Measurements from ENCODE around the gene CD200.

CD200 gene

GRCh38 chr3:112333381-112334317, 693 bp downstream of the CD200 start:
- peak in 1 of 2 experiments; percentile 10 for DNase-seq

- no peak for DNase-seq
Measured at GRCh38 chr3:112334691-112335433, 1.9 kb downstream of the CD200 start.

- DNase-seq = no peak
Measured at GRCh38 chr3:112335434-112335781, 2.5 kb downstream of the CD200 start.

DNA sequence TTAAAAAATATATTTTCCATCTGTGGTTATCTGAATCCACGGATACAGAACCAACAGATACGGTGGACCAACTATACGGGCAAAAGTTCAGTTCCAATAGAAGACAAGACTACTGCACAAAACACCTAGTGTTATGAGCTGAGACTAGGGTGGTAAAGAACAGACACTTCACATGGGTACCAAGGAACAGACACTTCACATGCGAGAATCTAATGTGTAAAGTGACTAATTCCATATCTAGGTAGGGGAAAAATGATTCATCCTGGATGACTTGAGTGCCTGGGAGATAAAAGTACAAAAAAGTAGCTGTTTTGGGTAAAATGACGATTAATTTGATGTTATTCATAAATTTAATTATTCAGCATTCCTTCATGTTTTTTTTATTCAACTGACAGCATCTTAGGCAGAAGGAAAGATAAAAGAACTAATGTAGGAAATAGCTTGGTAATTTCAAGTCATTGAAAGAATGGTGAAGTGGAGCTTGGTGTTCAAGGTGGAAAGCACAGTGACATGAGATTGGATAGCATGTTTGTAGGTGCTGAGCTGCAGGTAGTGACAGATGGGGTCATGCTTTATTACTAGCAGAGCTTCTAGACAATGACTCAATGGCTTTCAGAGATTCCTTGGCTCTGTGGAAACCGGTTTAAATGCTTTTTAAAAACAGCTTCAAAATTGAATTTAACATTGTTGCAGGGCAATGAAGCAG, 5.2 kb downstream of the CD200 start:
- DNase-seq = no peak

- no peak for DNase-seq
Measured at GRCh38 chr3:112338727-112339056, 5.7 kb downstream of the CD200 start.

- no peak for DNase-seq
Measured at GRCh38 chr3:112339134-112339533, 6.2 kb downstream of the CD200 start.

DNA sequence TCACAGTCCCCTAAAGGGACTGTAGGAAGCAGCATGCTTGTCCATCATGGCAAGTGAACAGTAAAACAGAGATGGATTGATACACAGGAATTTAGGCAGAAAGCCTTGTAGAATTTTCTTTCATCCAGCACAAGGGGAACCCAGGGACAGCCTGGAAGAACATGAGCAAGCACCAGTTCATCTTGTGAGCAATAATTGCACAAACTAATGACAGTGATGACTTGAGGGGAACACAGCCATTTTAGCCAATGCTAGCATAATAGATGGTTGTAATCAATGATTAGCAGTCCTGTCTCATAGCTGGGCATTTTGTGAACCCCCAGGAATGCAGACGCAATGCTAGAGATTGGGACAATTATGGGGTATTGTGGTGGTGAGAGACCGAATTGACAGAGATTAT, 6.7 kb downstream of the CD200 start:
- DNase-seq = no peak

- no peak for DNase-seq
Measured at GRCh38 chr3:112341386-112341785, 8.4 kb downstream of the CD200 start.

GRCh38 chr3:112345681-112346080, 12.7 kb downstream of the CD200 start:
- DNase-seq = no peak

DNA sequence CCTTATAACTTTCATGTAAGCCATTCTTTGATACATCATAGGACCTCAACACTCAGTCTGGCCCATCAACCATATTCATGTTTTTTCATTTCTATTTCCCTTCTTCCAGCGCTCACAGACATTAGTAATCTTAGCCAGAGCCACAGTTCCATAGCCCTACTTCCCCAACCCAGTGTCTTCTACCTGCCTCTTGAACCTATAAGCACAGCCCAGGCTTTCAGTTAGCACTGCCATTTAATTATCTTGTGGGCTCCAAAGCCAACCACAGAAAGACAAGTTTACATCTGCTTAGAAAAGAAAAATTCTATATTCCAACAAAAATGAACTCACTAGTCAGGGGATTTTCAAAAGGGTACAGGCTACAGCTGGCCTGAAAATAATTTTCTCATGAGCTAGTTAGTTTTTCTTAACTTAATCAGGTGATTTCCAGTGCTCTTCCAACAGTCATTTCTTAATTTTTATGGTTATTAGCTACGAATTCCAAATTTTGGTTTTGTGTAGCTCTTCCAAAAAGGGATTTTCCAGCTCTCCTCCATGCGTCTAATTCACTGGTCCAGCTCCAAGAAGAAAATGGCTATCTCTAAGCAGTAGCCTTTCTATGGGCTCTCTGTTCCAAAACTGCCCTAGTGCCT, 13.7 kb downstream of the CD200 start:
- DNase-seq = no peak

GRCh38 chr3:112348943-112349342, 16.0 kb downstream of the CD200 start:
- no peak for DNase-seq

- DNase-seq = no peak
Measured at GRCh38 chr3:112349557-112349956, 16.6 kb downstream of the CD200 start.

DNA sequence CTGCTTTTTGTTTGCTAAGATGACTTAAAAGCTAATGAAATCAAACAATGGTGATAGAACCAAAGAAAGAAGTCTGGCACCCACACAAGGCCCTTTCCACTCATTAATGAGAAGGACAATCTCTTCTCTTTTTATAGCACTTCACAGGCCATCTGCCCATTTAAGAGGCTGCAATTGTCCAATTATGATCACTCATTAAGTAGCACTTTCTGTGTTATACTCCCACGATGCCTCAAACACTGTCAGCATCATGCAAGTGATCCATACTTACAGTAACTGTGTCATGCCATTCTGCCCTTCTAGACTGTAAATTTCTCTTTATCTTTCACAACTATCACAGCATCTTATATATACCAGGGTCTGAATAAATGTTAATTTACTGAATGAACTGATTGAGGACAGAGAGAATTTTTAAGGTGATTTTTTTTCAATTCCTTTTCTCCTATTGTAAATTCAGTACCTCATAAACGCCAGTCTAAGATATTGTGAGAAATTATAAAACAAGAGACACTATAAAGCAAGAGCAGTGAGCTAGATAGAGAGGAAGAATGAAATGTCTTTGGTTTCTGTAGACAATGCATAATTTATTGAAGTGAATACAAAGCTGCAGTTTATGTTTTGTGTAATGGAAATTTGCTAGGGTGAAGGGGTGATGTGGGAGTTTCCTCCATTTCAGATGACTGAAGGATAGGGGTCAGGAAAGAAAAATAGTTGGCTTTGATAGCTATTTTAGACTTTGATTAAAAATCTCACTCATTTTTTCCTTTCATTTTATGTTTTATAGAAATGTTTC, 17.3 kb downstream of the CD200 start:
- DNase-seq = peak; percentile 20 to 47

GRCh38 chr3:112351036-112351435, 18.1 kb downstream of the CD200 start:
- DNase-seq = no peak

DNA sequence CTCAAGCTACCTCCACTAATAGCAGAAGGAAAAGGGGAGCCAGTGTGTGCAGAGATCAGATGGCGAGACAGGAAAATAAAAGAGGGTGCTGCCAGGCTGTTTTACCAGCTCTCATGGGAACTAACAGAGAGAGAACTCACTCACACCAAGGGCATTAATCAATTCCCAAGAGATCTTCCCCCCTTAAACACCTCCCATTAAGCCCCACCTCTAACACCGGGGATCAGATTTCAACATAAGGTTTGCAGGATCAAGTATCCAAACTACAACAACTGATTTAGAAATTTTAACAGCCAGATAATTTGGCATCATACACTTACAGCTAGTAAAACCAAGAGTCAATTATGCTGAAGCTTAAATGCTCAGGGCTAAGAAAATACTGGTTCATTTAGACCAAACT, 18.9 kb downstream of the CD200 start:
- DNase-seq = no peak

DNA sequence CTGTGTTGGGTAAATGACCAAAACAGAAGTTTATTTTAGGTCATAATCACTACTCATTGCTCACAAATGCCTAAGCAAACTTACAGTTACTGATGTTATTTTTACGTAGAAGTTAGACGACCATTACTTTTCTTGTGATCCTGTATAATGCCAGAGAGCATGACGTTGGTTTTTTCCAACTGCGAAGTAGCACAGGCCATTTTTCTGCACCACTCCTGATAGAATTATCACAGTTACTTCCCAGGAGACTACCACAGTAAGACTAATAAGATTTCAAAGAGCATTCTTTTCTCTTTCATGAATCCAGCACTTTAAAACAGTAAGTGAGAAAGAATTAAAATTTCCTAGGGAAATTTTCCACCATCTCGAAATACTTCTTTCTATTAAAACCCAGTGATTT, 19.8 kb downstream of the CD200 start:
- no peak for DNase-seq

DNA sequence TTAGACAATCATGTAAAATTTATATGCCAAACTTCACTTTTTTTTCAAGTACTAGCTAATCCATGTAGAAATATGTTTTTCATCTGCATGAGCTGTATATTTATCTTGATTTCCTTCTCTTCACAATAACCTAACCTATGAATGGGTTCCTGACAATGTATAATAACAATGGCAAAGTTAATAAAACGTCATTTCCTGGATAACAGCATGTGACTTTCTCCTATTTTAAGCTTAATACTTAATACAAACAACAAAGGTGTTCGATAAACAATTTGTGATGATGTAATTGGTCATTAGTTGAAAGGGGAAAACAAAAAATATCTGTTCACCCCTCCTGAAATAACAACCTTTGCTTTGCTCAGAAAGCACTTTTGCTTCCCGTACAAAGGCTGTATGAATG, 20.4 kb downstream of the CD200 start:
- DNase-seq = no peak

DNA sequence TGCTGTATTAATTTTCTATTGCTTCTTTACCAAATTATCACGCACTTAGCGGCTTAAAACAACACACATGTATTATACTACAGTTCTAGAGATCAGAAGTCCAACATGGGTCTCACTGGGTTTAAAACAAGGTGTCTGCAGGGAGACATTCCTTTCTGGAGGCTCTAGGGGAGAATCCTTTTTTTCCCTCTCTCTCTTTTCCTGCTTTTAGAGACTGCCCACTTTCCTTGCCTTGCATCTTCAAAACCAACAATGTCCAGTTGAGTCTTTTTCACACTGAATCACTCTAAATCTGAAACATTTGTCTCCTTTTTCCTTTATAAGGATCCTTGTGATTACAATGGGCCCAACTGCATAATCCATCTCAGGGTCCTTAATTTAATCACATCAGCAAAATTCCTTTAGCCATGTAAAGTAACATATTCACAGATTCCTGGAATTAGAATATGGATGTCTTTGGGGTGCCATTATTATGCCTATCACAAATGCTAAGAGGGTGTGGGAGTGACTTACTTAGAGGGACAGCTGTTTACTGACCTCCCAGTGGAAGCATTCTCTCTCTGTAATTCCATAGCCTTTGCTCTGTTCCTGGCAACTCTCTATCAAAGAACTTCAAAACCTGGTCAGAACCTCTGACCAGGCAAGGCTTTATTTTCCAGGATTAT, 21.8 kb downstream of the CD200 start:
- DNase-seq = no peak

DNA sequence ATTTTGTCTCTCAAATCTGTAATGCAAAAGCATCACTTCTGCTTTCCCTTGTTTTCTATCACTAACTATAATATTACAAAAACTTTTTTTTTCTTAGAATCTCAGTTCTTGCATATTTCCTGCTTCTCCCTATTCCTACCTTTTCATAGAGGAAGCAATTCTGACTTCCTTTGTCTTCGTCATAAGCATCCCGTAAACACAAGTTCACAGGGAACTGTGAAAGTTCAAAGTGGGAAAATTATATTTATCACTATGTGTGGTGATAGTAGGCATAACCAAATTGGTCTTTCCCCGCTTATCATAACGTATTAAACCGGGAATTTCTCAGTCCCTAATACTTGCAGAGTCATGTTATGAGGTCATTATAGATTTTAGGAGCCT, 22.3 kb downstream of the CD200 start:
- no peak for DNase-seq

- no peak for DNase-seq
Measured at GRCh38 chr3:112357930-112358780, 25.2 kb downstream of the CD200 start.

DNA sequence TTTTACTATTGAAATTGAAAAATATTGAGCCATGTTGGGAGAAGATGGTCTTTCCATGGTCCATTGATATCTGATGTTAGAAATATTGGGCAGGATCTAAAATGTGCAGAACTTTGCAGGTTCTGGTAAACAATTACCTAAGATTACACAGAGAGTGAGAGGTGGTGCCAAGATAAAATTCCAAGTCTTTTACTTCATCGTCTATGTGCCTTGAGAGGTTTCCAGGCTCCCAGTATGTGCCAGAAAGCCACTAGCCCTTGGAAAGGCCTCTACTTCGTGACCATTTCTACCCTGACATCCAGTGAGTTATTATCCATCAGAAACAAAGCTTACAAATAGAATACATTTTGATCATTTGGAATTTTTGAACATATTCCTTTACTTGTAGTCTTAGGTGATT, 27.6 kb downstream of the CD200 start:
- DNase-seq = no peak

Measured in NCI-H1930 (cell line).